GM12872 (cell line): Measurements from ENCODE around the gene EFNA5.
A peak's percentile ranks its signal among the peaks of the same experiment; 100 is the strongest.

ENCODE experiments used
- CTCF ChIP-seq: IDR thresholded peaks from 3 replicates; pipeline ENCODE4 v1.5.1; 2011; ENCODE audit warnings: low read depth, mild to moderate bottlenecking, low read length, moderate library complexity; ENCODE audit not compliant: insufficient read depth

The EFNA5 gene

GRCh38 chr5:107680799-107681198 lies 10.1 kb upstream of the EFNA5 start:
- no peak for TF ChIP-seq CTCF

GRCh38 chr5:107680099-107680498 lies 9.4 kb upstream of the EFNA5 start:
- TF ChIP-seq CTCF: no peak

GRCh38 chr5:107676702-107677101 lies 6.0 kb upstream of the EFNA5 start:
- TF ChIP-seq CTCF: no peak

- no peak for TF ChIP-seq CTCF
These were observed 4.5 kb upstream of the EFNA5 start for GRCh38 chr5:107675201-107675600.

- no peak for TF ChIP-seq CTCF
These were observed 3.9 kb upstream of the EFNA5 start for GRCh38 chr5:107674655-107675054.

GRCh38 chr5:107673368-107674136 lies 2.8 kb upstream of the EFNA5 start:
- TF ChIP-seq CTCF: peak; percentile 92

GRCh38 chr5:107673039-107673367 lies 2.3 kb upstream of the EFNA5 start:
- TF ChIP-seq CTCF: no peak
